GM19099 (cell line): ENCODE measurements around the gene WNT1.
A peak's percentile ranks its signal among the peaks of the same experiment; 100 is the strongest.

Experiments used
- POLR2A ChIP-seq: IDR thresholded peaks from 3 replicates; pipeline ENCODE4 v1.6.1; 2011; ENCODE audit warnings: low read depth; ENCODE audit not compliant: insufficient read length; ENCODE audit errors: extremely low read depth

Gene WNT1

GRCh38 chr12:48985475-48985897 is 7.4 kb downstream of the WNT1 start:
- no peak for TF ChIP-seq POLR2A

DNA sequence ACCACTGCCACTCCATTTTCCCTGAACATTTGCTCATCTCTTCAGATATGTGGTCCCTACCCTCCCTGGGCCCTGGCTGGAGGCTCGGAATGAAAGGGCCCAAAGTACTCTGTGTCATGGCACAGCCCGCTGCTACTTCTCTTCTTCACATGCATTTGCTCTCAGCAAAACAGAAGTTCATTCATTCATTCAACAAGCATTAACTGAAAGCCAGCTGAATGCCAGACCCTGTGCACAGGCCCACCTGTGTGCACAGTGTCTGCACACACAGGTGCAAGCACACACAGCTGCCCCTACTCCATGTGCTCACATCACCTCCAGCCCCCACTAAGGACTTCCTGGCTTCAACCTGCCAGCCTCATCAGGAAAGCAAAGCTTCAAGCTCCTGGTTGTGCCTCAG is 7.8 kb downstream of the WNT1 start:
- TF ChIP-seq POLR2A = no peak

DNA sequence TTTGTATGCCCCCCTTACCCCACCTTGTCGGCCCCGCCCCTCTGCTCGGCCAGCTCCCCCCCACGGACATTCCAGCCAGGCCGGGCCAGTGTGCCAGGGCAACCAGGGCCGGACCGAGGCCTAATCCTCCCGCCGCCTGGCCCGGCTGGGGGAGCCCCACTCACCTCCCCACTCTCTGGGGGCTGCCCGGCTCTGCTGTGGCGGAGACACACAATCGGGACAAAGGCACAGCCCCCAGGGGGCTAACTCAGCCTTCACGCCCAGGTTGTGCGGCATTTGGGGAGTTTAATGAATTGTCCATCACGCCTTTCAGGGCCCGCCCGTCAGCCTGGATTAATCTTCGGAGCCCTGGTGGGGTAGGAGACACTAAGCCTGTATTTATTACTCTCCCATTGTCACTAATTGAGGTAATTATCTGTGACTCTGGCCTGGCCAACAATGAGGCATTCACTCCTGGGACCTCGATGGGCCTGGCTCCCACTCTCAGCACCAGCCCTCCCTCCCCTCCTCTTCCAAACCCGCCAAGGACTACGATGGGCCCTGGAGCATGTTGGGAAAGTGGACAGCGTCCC is 8.7 kb downstream of the WNT1 start:
- TF ChIP-seq POLR2A = no peak

DNA sequence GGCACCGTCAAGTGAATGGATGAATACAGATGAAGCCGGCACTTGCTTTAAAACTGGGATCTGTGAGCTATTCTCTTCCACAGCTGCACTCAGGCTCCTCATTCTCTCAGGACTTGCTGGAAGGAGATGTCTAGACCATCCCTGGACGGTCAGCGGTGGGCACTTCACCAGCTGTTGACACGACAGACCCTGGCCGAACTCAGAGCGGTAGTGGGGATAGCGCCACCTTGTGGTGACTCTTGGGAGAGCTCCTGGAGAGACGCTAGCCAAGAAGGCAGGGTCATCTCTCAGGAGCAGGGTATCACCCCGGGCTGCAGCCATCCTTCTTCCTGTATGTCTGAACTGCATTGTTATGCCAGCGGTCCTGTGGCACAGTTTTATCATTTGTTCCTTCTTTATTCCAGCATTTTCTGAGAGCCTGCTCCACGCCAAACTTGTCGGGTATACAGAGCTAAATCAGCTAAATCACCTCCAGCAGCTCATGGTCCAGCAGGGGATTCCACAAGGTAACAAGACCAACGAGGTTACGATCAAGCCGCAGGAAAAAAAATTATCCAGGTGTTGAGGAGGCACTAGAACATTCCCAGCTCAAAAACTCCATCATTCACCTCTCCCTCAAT is 10.0 kb downstream of the WNT1 start:
- TF ChIP-seq POLR2A = no peak

DNA sequence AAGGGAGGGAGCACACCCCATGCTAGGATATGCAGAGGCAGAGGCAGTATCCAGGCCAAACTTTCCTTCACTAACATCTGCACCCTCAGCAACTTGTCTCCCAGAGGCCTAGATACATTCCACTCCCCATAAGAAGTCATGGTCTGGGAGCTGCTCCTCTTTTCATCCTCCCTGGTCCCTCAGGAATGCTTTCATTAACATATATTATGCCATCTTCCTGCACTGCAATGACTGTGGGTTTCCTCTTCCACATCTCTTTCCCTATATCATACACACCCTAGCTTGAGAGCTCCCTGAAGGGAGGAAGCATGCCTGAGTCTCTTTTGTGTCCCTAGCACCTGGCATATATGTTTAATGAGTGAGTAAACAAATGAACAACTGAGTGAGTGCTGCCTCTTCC is 12.4 kb downstream of the WNT1 start:
- no peak for TF ChIP-seq POLR2A

GRCh38 chr12:48991247-48992050 is 13.3 kb downstream of the WNT1 start:
- TF ChIP-seq POLR2A = no peak

- no peak for TF ChIP-seq POLR2A
These were observed 15.7 kb downstream of the WNT1 start for GRCh38 chr12:48993787-48994186.

DNA sequence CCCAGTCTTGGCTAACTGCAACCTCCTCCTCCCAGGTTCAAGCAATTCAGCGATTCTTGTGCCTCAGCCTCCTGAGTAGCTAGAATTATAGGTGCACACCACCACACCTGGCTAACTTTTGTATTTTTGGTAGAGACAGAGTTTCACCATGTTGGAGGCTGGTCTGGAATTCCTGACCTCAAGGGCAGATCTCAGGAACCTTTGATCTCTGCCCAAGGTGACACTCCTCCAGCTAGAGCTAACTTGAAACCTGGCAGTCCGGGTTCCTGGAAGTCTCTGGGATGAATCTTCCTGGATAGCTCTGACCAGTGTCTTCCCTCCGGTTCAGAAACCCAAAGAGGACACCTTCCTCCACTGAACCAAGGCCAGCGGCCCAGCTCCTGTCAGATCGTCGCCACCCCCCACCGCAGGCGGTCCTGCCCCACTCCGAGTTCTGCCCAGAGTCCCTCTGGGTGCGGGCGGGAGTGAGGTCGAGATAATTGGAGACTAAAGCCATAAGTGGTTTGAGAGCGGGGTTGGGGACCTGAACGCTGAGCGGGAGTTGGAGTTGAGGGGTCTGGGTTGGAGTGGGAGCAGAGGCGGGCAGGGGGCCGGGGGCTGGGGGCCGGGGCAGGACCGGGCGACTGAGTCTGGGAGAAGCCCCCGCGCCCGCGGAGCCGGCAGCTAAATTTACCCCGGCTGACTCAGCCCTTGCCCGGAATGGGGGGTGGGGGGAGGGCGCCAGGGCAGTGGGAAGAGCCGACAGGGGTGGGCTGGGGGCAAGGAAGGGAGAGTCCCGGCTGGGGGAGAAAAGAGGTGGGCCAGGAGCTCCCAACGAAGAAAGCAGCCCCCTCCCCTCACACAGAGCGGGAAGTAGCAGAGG is 16.3 kb downstream of the WNT1 start:
- no peak for TF ChIP-seq POLR2A

GRCh38 chr12:48995086-48995879 is 17.2 kb downstream of the WNT1 start:
- no peak for TF ChIP-seq POLR2A

DNA sequence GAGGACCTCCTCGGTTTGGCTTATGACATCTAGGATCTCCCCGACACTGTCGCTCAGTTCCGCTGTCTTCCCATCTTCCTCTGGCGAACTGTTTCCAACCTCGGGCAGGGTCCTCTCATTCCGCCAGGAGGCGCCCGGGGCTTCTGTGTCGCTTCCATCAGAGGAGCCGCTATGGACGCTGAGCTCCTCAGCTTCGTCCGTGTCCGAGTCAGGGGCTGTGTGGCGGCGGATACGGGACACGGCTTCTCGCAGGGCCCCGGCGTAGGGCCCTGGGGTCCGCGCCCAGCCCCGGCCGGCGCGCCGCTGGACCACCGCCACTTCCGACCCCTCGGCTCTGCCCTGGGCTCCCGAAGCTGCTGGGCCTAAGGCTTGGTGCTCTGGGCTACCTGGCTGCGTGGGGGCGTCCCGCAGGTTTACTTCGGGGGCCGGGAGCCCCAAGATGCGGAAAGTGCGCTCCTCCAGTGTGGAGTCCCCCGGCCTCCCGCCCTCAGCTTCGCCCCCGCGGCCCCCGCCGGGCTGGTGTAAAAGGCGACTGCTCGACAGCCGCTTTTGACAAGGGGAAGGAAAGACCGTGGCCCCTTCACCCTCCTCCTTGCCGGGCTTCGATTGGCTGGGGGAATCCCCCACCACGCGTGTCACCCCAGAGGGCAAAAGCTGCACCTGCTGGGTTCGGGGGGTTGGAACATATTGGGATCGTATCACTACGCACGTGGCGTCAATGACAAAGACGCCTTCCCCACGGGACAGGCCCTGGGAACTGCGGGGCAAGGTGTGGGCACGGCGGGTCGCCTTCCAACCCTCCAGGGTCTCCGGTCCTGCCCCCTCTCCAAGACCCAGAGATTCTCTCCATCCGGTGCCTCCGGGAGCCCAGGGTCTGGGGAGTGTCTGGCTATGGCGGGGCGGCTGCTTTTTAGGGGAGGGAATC is 18.9 kb downstream of the WNT1 start:
- no peak for TF ChIP-seq POLR2A

DNA sequence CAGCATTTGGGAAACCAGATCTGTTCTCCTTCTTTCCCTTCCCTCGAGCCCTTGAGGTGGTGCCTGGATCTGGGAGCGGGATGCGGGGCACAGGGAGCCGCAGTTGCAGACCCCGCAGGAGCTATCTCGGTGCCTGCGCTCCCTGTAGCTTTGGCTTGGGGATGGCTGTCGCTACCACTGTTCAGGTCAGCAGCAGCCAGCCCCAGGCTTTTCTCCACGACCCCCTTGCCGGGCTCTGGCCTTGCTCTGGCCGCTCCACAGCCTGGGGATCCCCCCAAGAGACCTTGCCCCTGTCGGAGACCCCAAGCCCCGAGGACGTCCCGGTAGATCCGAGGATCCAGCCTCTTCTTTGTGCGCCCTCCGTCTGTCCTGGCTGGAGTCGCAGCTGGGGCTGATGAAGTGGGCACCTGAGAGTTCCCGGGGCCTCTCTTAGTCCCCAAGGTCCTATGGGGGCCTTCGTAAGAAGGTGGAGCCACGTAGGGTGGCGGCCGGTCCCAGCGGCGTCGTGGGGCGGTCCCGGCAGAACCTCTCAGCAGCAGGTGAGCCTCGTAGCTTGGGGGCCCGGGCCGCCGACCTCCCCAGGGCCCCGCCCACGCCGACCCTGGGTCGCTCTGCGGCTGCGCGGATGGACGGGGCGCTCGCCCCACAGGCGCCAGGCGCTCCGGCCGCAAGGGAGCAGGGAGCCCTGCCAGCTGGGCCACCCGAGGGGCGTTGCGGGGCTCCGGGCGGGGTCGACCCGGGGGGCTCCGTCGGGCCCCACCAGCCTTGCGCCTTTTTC is 19.8 kb downstream of the WNT1 start:
- TF ChIP-seq POLR2A = peak; percentile 40

GRCh38 chr12:48998497-48999353 is 20.6 kb downstream of the WNT1 start:
- no peak for TF ChIP-seq POLR2A
